ENCODE data around the gene KCNK2. TPM values are rescaled to one million over a fixed set of nuclear protein-coding genes. Genes with fewer than 3 reads are reported as not detected.

The KCNK2 gene
- polyA plus RNA-seq, 3 donors, result not detected

DNA sequence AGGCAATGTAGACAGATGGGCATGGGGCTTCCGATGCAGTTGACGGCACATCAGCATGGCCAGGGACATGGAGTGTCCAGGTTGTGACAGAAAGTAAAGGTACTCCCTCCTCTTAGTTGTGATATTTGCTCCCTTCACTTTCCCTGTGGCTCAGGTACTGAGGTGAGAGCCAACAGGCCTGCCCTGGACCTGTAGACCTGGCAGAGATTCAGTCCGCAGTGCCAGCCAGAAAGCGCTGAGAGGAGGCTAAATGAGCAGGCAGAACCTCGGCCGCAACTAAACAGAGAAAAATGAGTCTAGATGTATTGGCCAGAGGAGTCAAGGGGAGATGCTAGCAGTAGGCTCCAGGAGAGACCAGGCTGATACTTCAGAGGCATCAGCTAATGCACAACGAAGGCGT, 22.6 kb upstream of the KCNK2 start:
- Histone ChIP-seq H3K27ac (ENCODE audit: low read depth in 1 of 2, low read length in 2 of 2) (no peak overlapping the region), H3K4me2 (replicated peaks; ENCODE audit: extremely low read depth, low read length, poor library complexity, severe bottlenecking) (no peak overlapping the region), H3K79me2 (ENCODE audit: insufficient read depth, low read length) (no peaks in the 10 kb centered on the region), H3K4me3 (replicated peaks in 1 of 3; ENCODE audit: low read depth in 2 of 3, low read length in 3 of 3) (no peak overlapping the region), H3K4me1 (ENCODE audit: control insufficient read depth in 1 of 2, insufficient read depth in 2 of 2, low read length in 2 of 2) (no peaks in the 10 kb centered on the region), H3K27me3 (ENCODE audit: control insufficient read depth in 2 of 2, insufficient read depth in 2 of 2, low read length in 2 of 2) (no peaks in the 10 kb centered on the region), H3K9me3 (replicated peaks in 1 of 2; ENCODE audit: control insufficient read depth in 1 of 2, insufficient read depth in 1 of 2, low read length in 2 of 2) (no peaks in the 10 kb centered on the region), H3K36me3 (replicated peaks in 1 of 2; ENCODE audit: control insufficient read depth in 1 of 2, insufficient read depth in 2 of 2, low read length in 2 of 2) (no peaks in the 10 kb centered on the region), H4K20me1 (ENCODE audit: insufficient read depth, low read length) (no peaks in the 10 kb centered on the region), H3K9ac (ENCODE audit: insufficient read depth, low read length, poor library complexity, severe bottlenecking) (no peak overlapping the region), H2AFZ (ENCODE audit: insufficient read depth, low read depth, low read length, poor library complexity, severe bottlenecking) (no peak overlapping the region)
- intact Hi-C loops (cut with micrococcal nuclease), result no loop called here
- H3K4me1 Mint-ChIP-seq, result no peaks in the 10 kb centered on the region
- 96% methylated on average over 4 of the region's 8 CpGs for WGBS (ENCODE audit: insufficient coverage)
- H3K9me3 Mint-ChIP-seq, result no peaks in the 10 kb centered on the region
- TF ChIP-seq, protein P1, sequence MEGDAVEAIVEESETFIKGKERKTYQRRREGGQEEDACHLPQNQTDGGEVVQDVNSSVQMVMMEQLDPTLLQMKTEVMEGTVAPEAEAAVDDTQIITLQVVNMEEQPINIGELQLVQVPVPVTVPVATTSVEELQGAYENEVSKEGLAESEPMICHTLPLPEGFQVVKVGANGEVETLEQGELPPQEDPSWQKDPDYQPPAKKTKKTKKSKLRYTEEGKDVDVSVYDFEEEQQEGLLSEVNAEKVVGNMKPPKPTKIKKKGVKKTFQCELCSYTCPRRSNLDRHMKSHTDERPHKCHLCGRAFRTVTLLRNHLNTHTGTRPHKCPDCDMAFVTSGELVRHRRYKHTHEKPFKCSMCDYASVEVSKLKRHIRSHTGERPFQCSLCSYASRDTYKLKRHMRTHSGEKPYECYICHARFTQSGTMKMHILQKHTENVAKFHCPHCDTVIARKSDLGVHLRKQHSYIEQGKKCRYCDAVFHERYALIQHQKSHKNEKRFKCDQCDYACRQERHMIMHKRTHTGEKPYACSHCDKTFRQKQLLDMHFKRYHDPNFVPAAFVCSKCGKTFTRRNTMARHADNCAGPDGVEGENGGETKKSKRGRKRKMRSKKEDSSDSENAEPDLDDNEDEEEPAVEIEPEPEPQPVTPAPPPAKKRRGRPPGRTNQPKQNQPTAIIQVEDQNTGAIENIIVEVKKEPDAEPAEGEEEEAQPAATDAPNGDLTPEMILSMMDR (IDR thresholded peaks at IDR 0.05), result no peak
- H3K27ac Mint-ChIP-seq, result no peak overlapping the region
- peaks cover 0 to 1% (median 1%) of the 10 kb centered on the region in 3 donors for H3K27me3 Mint-ChIP-seq (ENCODE audit: low read depth in 3 of 3)
- no peaks in the 10 kb centered on the region for H3K36me3 Mint-ChIP-seq
- no peak overlapping the region for H3K4me3 Mint-ChIP-seq
- no peak for DNase-seq

GRCh38 chr1:215064327-215064726, 18.2 kb upstream of the KCNK2 start:
- H3K4me3 ChIP-seq (replicated peaks in 1 of 3; ENCODE audit: low read depth in 2 of 3, low read length in 3 of 3), result no peak overlapping the region
- intact Hi-C loops (cut with micrococcal nuclease), result no loop called here
- no peak for DNase-seq
- no peaks in the 10 kb centered on the region for H4K20me1 ChIP-seq (ENCODE audit: insufficient read depth, low read length)
- no peak overlapping the region for H3K27ac ChIP-seq (ENCODE audit: low read depth in 1 of 2, low read length in 2 of 2)
- TF ChIP-seq, protein P1 (IDR thresholded peaks at IDR 0.05), result no peak
- no peak overlapping the region for H3K27ac Mint-ChIP-seq
- no peaks in the 10 kb centered on the region for H3K4me1 Mint-ChIP-seq
- H3K9me3 ChIP-seq (replicated peaks in 1 of 2; ENCODE audit: control insufficient read depth in 1 of 2, insufficient read depth in 1 of 2, low read length in 2 of 2), result no peaks in the 10 kb centered on the region
- H3K27me3 Mint-ChIP-seq (ENCODE audit: low read depth in 3 of 3), result no peaks in the 10 kb centered on the region
- H2AFZ ChIP-seq (ENCODE audit: insufficient read depth, low read depth, low read length, poor library complexity, severe bottlenecking), result no peak overlapping the region
- no peaks in the 10 kb centered on the region for H3K4me1 ChIP-seq (ENCODE audit: control insufficient read depth in 1 of 2, insufficient read depth in 2 of 2, low read length in 2 of 2)
- 82% methylated on average over 3 of the region's 5 CpGs for WGBS (ENCODE audit: insufficient coverage)
- no peak overlapping the region for H3K9ac ChIP-seq (ENCODE audit: insufficient read depth, low read length, poor library complexity, severe bottlenecking)
- H3K4me3 Mint-ChIP-seq, result no peak overlapping the region
- no peak overlapping the region for H3K4me2 ChIP-seq (replicated peaks; ENCODE audit: extremely low read depth, low read length, poor library complexity, severe bottlenecking)
- H3K36me3 Mint-ChIP-seq, result no peaks in the 10 kb centered on the region
- H3K27me3 ChIP-seq (ENCODE audit: control insufficient read depth in 2 of 2, insufficient read depth in 2 of 2, low read length in 2 of 2), result no peaks in the 10 kb centered on the region
- no peaks in the 10 kb centered on the region for H3K79me2 ChIP-seq (ENCODE audit: insufficient read depth, low read length)
- H3K36me3 ChIP-seq (replicated peaks in 1 of 2; ENCODE audit: control insufficient read depth in 1 of 2, insufficient read depth in 2 of 2, low read length in 2 of 2), result no peaks in the 10 kb centered on the region
- H3K9me3 Mint-ChIP-seq, result peaks cover 0 to 1% (median 0%) of the 10 kb centered on the region in 7 donors

Measured in CD14-positive monocyte (primary cell).